ENCODE measurements around the gene NR3C1.

Gene NR3C1

DNA sequence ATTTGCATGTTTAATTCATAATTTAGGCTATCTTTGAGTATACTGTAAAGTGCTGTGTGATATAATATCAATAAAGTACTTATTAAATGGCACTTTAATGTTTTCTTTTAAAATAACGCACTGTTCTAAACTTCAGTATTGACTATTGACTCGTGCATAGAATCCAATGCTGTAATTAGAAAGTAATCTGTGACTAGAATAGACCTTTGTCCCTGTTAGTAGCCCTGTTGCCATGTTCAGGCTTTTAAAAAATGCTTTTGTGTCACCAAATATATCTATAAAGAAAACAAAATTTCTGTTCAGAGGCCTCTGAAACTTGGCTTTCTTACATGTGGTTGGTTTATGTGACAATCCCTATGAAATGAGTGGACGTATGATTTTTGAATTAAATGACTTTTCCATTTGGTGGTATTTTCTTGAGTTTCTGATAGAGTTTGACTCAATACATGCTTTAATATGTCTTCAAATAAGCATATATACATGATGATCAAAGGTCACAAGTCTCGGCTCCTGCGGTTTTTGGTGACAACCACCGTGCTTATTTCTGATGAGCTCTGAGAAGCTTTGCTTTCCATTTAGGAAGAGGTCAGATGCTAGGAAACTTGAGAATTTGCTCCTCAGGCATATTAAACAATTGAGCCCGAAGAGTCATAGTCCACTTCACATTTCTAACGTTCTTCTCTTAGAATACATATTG, 174.7 kb downstream of the NR3C1 start:
- FAIRE-seq = no peak

Measured in TTC549 (cell line).